GM23338 (cell line): ENCODE data around the gene SLC15A5. TPM values are rescaled to one million over a fixed set of nuclear protein-coding genes. Genes with fewer than 3 reads are reported as not detected.

Experiments used
- ATAC-seq: fragments of 200-7000 bp; cut with Tn5 transposase; 3 replicates; pipeline ENCODE4 v1.9.1; 2020
- DNase-seq: peaks from one replicate; pipeline ENCODE4 v3.0.0-alpha.2; 2015; ENCODE audit warnings: low spot score
- H2AFZ ChIP-seq: fragments of 200-600 bp; sonication (generic); 2 replicates; pipeline ENCODE4 v1.8.0; 2016; ENCODE audit warnings: antibody characterized with exemption, mild to moderate bottlenecking, moderate library complexity
- H3F3A ChIP-seq: fragments of 200-600 bp; sonication (generic); replicated peaks from 2 replicates; pipeline ENCODE4 v1.8.0; 2017; ENCODE audit warnings: antibody characterized with exemption, mixed run types, low read depth
- H3K27ac ChIP-seq: fragments of 200-600 bp; sonication (generic); 2 replicates; pipeline ENCODE4 v1.6.1; 2016; ENCODE audit warnings: low read depth
- H3K27me3 ChIP-seq: fragments of 200-600 bp; sonication (generic); 2 replicates; pipeline ENCODE4 v1.8.0; 2016; ENCODE audit warnings: mild to moderate bottlenecking, mixed run types, moderate library complexity; ENCODE audit not compliant: insufficient read depth
- H3K36me3 ChIP-seq: fragments of 200-600 bp; sonication (generic); 2 replicates; pipeline ENCODE4 v1.8.0; 2016; ENCODE audit warnings: mild to moderate bottlenecking; ENCODE audit not compliant: insufficient read depth
- H3K4me1 ChIP-seq: fragments of 200-600 bp; sonication (generic); 2 replicates; pipeline ENCODE4 v1.8.0; 2016; ENCODE audit warnings: mild to moderate bottlenecking, moderate library complexity; ENCODE audit not compliant: insufficient read depth
- H3K4me2 ChIP-seq: fragments of 200-600 bp; sonication (generic); 2 replicates; pipeline ENCODE4 v1.7.1; 2017; ENCODE audit warnings: mixed run types
- H3K4me3 ChIP-seq: fragments of 200-600 bp; sonication (generic); 2 replicates; pipeline ENCODE4 v1.6.1; 2016; ENCODE audit warnings: mixed run types
- H3K79me2 ChIP-seq: fragments of 200-600 bp; sonication (generic); replicated peaks from 2 replicates; pipeline ENCODE4 v1.8.0; 2017; ENCODE audit warnings: mild to moderate bottlenecking; ENCODE audit not compliant: insufficient read depth
- H3K9me2 ChIP-seq: fragments of 200-600 bp; sonication (generic); 2 replicates; pipeline ENCODE4 v1.8.0; 2017; ENCODE audit not compliant: insufficient read depth
- H4K20me1 ChIP-seq: fragments of 200-600 bp; sonication (generic); replicated peaks from 2 replicates; pipeline ENCODE4 v1.8.0; 2017; ENCODE audit warnings: mild to moderate bottlenecking; ENCODE audit not compliant: insufficient read depth
- H3K27ac Mint-ChIP-seq: 2 replicates; pipeline ENCODE4 v1.8.0; 2020; ENCODE audit warnings: inconsistent platforms, mild to moderate bottlenecking, moderate library complexity, mixed read lengths
- H3K27me3 Mint-ChIP-seq: 3 replicates; pipeline ENCODE4 v1.8.0; 2022; ENCODE audit warnings: low read depth, mild to moderate bottlenecking, moderate library complexity, mixed read lengths, inconsistent platforms; ENCODE audit not compliant: insufficient read depth, poor library complexity
- H3K36me3 Mint-ChIP-seq: 3 replicates; pipeline ENCODE4 v1.8.0; 2021; ENCODE audit warnings: low read depth, mild to moderate bottlenecking, inconsistent platforms, moderate library complexity, mixed read lengths
- H3K4me1 Mint-ChIP-seq: 3 replicates; pipeline ENCODE4 v1.8.0; 2020; ENCODE audit warnings: mild to moderate bottlenecking, inconsistent platforms, mixed read lengths
- H3K4me3 Mint-ChIP-seq: 3 replicates; pipeline ENCODE4 v1.8.0; 2021; ENCODE audit warnings: moderate library complexity, mild to moderate bottlenecking, inconsistent platforms, mixed read lengths
- H3K9me3 Mint-ChIP-seq: 3 replicates; pipeline ENCODE4 v1.8.0; 2020; ENCODE audit warnings: moderate library complexity, mild to moderate bottlenecking, inconsistent platforms, mixed read lengths
- CREB1 ChIP-seq: fragments of 250-450 bp; sonication (Bioruptor Pico); IDR thresholded peaks from 2 replicates; pipeline ENCODE4 v1.5.0; 2020; ENCODE audit warnings: low read depth, mild to moderate bottlenecking, moderate library complexity
- NANOG ChIP-seq: IDR thresholded peaks from 2 replicates; pipeline ENCODE4 v1.6.1; 2016; ENCODE audit warnings: antibody characterized with exemption, borderline replicate concordance
- polyA plus RNA-seq: library from polyadenylated mRNA; unstranded; fragments of >200 nt; fragmentation: Nextera tagmentation; extraction: Ambion mirVana; gene quantifications from 2 replicates; pipeline ENCODE4 v1.2.1, GENCODE V29; 2016
- total RNA-seq: library from RNA; depleted of rRNA; stranded (reverse); fragments of >200 nt; shearing (Covaris generic); gene quantifications from 2 replicates; pipeline ENCODE4 v1.2.3, GENCODE V29; 2014; rRNA removed

SLC15A5 gene
- total and polyA plus RNA-seq, 2 experiments from 2014 or later, result not detected

DNA sequence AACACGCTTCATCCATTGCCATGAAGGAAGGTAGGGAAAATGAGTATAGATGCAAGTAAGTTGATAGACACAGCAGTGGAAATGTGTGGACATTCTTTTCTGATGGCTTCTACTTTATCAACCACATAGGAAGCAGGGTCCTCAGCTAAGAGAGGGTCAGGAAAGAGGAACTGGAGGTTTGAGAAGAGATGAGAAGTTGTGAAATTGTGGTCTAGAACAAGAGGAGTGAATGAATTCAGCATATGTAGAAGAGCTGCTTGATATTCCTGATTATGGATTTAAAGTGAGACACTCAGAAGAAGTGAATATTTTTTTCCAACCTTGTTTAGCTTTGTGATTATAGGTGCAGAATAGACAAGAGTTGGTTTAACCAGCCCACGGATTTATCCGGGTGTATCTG, 128.5 kb downstream of the SLC15A5 start:
- Histone ChIP-seq H4K20me1 (no peaks in the 10 kb centered on the region), H3F3A (no peaks in the 10 kb centered on the region), H3K79me2 (no peaks in the 10 kb centered on the region), H3K4me1 (no peaks in the 10 kb centered on the region; the same call in 1 of the 2 replicates), H2AFZ (no peak overlapping the region), H3K27ac (no peak overlapping the region), H3K9me2 (no peaks in the 10 kb centered on the region; the same call in 1 of the 2 replicates), H3K4me2 (no peak overlapping the region), H3K27me3 (no peaks in the 10 kb centered on the region), H3K36me3 (no peaks in the 10 kb centered on the region), H3K4me3 (no peak overlapping the region)
- H3K36me3 Mint-ChIP-seq, result no peaks in the 10 kb centered on the region
- H3K27ac Mint-ChIP-seq, result no peak overlapping the region
- H3K4me3 Mint-ChIP-seq, result no peak overlapping the region
- ATAC-seq, result no peak
- H3K4me1 Mint-ChIP-seq, result no peaks in the 10 kb centered on the region
- H3K9me3 Mint-ChIP-seq, result no peaks in the 10 kb centered on the region
- TF ChIP-seq CREB1 (CRISPR knock-in tag) (no peak), NANOG (no peak)
- DNase-seq, result no peak
- H3K27me3 Mint-ChIP-seq, result no peaks in the 10 kb centered on the region

Other genes starting within 250 kb of the SLC15A5 start
- 297 and 354 TPM in 2 replicates for gene MGST1, start 70.0 kb upstream of the SLC15A5 start, total RNA-seq
- 1,275 and 1,400 TPM in 2 replicates for gene MGST1, start 70.0 kb upstream of the SLC15A5 start, polyA plus RNA-seq